HG02763 (cell line): ENCODE measurements around the gene COL23A1.
A peak's percentile ranks its signal among the peaks of the same experiment; 100 is the strongest.

Experiments used
- ATAC-seq: cut with Tn5 transposase; IDR thresholded peaks from one replicate; pipeline ENCODE4 v1.9.1; 2021; ENCODE audit warnings: mild to moderate bottlenecking, moderate library complexity; ENCODE audit not compliant: unreplicated experiment

The COL23A1 gene

DNA sequence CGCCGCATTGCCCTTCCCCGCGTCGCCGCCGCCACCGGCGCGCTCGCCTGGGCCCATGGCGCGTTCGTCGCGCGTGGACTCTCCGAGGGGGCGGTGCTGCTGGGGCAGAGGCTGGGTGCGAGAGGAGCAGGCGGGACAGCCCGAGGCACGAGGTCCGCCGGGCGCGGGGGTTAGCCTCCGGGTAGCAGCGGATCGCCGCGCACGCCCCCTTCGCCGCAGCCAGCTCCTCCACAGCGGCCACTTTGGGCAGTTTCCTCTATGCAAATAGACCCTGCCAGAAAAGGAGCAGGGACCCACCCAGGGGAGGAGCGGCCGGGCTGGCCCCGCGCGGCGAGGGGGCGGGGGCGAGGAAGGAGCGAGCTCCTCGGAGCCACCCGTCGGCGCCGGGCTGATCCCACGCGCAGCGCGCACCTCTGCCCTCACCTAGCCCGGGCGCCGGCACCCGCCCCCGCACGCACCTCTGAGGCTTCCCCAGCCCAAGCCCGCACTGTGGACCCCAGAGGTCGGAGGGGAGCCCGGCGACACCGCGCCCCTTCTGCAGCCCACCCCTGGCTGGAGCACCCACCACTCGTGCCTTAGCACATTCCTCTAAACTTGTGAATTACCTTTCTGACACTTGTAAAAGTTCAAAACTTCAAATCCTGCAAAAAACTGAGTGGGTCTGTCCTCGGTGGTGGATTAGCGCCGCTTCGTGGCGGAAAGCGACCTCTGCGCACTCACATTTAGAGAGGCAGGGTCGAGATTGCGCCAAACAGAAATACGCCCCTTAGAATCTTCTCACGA, at the start of gene COL23A1:
Gene COL23A1 (minus strand): TSS at position 253 of the 783 bp plus-strand sequence.
- ATAC-seq: no peak

DNA sequence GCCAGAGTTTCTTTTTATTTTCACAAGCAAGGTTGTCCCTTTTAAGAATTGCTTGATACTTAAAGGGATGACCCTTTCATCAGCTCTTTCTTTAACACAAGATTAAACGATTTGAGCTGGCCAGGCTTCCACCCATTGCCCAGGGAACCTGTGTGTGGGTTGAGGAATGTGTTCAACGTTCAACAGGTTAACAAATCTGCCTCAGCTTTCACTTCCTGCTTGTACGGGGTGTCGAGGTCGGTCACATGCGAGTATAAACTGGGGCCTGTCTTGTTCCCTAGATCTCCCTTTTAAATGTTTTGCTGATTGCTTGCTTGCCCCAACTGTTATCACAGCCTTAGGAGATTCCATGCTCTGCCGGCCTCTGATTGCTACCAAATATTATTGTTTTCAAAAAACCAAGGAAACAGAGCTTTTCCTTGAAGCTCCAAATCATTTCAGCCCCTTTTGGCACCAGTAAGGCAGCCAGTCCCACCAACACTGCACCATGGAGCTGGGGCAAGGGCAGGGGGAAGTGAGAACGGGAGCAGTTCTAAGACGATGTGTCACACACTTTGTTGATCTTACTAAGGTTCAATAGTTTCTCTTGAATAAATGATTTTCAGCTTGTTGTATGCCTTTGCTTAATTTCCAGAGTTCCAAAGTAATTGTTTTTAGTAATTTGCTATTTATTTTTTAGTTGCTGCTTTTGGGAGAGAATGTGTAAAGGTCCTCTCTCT, 47.3 kb upstream of the COL23A1 start:
- no peak for ATAC-seq

DNA sequence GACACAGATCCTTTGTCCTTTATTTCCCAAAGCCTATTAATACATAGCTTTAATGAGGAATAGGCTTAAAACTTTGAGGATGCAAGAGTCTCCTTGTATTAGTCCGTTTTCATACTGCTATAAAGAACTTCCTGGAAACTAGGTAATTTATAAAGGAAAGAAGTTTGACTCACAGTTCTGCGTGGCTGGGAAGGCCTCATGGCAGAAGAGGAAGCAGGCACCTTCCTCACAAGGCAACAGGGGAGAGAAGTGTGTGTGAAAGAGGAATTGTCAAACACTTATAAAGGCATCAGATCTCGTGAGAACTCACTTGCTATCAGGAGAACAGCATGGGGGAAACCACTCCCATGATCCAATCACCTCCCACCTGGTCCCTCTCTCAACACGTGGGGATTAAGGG, 42.1 kb upstream of the COL23A1 start:
- no peak for ATAC-seq

DNA sequence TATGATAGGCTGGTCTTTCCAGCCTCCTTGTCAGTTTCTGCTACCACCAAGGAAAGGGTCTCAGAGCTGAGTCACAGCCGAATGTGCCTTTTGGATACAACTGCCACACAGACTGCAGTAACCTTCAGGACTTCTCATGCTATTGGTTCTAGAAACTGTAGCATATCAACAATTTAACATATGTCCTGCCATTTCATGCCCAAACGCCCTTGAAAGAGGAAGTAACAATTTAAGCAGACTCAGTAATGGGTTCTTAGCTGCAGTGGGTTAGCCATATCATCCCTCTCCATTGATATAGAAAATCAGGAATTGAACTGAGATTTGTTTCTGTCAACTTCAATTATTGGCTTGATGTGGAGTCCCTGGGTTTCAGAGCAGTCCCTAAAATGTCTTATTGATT, 40.8 kb upstream of the COL23A1 start:
- no peak for ATAC-seq

DNA sequence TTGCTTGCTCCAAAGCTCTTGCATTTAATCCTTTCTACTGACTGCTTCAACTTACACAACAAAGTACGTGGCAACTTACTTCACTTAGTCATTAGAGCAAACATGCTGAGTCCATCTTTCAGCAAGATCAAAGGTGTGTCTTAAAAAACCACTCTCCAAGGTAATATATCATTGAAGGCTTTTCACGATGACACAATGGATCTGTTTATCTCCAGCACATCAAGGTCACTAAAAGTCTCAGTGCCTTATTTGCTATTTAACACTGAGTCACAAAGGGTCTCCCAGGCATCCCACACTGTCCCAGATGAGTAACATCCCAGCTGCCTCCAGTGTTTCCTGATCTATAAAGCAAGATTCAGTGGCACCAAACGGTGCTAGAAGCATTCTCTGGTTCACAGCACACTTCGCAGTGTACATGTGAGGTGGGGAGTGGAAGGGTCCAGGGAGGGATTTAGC, 40.3 kb upstream of the COL23A1 start:
- no peak for ATAC-seq

DNA sequence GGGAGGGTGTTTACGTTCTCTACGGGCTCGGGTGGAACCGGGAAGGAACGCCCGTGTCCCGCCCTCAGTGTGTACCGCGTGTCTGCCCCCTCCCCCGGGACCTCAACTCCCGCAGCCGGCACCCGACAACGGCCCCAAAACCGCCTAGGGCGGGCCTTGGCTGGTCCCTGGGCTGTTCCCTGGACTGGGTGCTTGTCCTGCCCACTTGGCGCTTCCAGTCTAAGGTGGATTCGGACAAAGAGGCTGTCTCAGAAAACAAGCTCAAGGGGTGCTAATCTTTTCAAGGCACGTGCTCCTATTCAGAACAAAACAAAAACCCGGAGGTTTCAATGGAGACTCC, 37.0 kb upstream of the COL23A1 start:
- no peak for ATAC-seq

DNA sequence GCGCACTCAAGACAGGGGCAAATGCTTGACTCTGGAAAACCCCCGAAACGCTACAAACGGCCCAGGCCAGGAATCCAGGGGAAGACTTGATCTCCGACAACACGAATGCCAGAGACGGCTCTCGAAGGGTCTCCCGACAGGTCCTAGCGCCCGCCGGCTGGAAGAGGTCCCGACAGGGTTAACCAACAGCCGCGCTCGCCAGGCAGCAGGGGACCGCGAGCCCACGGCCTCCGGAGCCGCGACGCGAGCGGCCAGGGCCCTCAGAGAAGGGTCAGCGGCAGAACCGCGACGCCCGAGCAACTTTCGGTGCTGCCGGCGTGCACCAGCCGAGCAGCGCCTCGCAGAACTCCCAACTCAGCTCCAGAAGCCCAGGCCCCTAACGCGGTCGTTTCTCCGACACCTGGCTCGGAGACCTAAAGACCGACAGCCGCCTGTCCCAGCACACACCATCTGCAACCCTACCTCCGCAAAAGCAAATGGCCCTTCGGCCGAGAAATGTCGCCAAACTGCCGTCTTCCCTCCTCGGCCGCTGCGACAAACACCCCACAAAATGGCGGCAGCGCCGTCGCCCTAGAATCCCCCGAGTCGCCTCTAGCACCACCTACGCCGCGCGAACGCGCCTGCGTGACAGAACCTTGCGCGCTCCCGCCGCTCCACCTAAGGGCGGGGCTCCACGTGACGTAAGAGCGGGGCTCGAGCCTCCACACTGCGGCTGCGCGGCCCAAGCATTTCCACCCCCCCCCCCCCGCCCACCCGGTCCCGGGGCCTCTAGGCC, 36.5 kb upstream of the COL23A1 start, which contains the start of gene CLK4:
Gene CLK4 (minus strand): TSS at position 567 of the 775 bp plus-strand sequence. CDS start 3,634 bp downstream, outside the sequence.
- ATAC-seq: peak; percentile 83

DNA sequence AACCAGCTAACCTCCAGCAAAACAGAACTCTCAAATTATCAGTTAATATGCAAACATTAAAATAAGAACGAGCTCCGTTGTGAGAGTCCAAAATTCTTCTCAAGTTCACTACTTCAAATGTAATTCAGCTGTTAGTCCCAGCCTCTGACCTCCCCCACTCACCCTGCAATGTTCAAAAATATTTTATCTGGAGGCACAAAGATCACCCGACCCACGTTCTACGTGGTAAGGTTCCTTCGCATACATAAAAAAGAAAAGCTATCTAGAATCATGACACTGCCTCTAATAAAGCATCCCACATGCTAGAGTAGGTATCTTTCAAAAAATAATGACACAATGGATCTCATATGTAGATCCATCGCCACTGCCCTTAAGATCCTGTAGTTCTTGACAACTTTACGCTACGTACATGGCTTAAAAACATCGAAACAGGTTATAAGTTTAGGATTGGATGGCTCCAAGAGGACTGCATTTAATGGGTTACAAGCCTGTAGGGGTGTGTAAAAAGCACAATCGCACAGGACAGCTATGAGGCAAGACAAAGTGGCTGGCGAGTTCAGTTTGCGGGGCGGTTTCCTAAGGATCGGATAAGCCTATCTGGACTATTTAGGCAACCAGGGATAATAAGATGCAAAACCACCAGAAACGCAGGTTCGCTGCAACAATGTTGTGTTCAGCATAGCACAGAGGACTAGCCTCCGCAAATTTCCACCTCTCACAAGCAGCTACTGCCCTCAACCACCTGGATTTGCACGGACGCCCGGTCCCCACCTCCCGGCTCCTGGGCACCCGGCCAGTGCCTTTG, 35.7 kb upstream of the COL23A1 start:
- peak; percentile 3 for ATAC-seq

DNA sequence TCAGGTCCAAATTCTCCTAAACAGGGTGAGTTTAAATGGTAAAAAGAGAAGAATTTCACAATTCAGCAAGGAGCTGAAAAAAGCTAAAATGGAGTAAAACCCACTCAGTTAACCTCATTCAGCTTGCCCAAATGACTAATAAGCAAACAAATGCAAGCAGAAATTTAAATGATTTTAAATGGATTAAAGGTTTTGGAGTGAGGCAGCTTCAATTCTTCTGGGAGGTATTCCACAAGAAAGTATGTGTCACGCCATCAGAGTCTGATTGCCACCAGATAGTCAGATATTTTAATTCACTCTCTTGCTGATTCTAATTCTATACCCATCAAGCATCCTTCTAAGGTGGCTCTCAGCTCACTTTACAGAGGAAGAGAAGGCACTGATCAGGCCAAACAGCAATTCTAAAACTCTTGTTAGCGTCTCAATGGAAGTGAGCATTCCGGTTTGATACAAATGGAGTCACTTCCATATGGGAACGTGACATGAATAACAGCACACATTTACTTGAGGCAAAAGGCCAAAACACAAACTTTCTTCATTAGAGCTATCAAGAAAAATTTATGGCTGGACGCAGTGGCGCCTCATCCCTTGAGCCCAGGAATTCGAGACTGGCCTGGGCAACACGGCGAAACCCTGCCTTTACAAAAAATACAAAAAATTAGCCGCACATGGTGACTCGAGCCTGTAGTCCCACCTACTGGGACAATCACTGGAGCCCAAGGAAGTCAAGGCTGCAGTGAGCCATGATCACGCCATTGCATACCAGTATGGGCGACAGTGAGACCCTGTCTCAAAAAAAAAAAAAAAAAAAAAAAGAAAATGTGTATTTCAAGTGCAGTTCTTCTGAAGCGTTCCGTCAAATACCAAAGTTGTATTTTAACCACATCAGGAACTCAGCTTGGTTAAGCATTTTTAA, 34.7 kb upstream of the COL23A1 start:
- no peak for ATAC-seq

DNA sequence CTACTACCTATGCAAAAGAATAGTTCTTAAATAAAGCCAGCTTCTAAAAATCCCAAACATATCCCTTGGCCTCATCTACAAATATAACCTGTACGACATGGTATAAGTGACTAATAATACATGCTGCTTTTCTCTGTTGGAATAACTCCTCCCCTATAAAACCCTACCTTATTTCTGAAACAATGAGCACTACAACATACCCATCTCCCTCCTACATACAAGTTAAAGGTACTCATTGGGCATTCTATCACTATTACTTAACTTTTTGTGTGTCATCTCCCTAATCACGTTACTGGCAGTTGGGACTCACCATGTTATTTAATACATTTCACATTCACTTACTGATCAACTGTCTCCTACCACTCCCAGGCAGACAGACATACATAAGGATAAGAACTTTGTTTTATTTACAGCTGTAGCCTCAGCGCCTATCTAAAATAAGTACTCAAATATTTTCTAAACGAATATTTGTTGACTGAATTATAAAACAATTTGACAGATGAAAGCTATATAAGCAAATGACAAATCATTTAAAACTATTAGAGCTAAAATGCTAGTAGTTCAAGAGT, 32.6 kb upstream of the COL23A1 start:
- ATAC-seq: no peak

DNA sequence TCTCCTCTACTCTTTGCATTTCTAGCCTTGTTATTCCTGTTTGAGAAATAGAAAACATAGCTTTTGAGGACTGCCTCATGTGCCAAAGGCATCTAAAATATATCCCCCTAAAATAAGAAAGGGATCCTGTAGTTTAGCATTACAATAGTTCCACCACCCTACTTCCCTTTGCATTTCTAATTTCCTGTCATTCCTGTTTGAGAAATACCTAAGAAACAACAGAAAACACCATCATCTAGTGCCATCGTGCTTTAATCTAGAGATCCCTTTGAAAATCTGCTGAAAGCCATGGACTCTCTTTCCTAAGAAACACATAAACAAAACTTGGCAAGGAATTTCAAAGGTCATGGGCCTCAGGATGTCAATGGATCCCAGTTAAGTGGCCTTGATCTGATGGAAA, 29.2 kb upstream of the COL23A1 start:
- ATAC-seq: no peak

DNA sequence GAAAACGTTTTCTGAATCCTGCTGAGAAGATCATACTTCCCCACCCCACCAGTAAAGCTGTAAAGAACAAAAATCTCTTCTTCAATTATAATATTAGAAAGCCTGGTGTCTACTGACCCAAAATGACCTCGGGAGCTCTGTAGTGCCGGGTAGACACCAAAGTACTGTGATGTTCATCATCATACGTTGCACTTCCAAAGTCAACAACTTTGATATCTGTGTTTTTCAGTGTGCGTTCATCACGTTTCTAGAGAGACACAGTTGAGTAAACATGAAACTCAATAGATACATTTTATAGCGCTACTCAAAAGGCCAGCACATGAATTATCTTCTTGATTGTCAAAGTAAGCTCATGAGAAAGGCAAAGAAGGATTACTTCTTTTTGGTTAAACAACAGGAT, 22.1 kb upstream of the COL23A1 start:
- no peak for ATAC-seq

DNA sequence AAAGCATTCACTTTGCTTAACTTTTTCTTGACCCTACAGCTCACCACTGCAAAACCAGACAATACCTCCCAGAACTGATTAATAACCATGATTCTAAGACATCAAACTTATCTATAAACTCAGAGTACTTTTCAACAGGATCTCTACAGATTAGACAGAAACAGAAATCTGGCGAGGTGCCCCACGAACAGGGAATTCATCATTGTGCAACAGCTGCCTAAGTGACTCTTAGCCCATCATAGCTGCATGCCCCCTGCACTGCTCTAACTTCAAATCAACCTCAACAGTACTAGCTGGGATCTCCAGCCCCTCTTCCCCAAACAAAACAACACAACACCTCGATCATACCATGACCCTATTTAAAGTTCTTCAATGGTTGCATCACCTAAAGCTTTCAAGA, 16.1 kb upstream of the COL23A1 start:
- ATAC-seq: no peak

DNA sequence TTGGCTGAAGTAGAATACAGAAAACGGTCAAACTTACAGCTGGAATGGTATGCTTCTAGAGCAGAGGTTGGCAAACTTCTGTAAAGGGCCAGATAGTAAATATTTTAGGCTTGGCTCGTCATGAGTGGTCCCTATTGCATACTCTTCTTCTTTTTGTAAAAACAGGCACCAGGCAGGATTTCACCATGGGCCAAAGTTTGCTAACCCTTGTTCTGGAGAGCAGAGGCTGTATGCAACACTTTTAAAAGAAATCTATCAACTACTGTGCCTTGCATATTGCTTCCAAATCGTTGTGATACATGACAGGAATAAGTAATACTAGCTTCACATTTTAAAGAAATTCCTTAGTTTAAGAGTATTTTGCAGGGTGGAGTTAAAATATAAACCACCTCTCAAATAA, 15.6 kb upstream of the COL23A1 start:
- ATAC-seq: no peak

DNA sequence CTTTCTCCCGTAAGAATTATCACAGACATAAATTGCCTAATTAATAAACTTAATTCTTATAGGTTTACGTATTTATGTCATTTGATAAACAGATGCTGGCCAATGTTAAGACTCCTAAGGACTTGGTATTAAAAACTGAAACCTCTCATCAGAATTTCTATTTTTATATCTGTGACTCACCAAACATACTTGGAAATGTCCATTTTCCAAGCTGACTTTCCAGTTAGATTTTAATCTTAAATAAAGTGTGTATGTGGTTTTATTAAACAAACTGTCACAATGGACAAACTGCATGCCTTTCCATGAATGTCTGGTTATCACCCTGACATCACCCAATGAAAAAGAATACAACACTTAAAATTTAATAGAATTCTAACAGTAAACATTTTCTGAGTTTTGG, 12.6 kb upstream of the COL23A1 start:
- ATAC-seq: no peak

DNA sequence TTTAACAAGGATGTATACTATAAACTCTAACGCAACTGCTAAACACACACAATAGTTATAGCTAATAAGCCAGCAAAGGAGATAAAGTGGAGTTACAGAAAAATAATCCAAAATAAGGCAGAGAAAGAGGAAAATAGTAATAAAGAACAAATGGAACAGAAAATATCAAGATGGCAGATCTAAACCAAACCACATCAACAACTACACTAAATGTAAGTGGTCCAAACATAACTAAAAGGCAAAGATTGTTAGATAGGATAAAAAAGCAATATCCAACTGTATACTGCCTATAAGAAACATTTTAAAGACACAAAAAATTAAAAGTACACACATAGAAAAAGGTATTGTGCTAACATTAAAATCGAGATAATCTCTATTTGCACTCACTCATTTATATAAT, 5.6 kb upstream of the COL23A1 start:
- ATAC-seq: no peak

DNA sequence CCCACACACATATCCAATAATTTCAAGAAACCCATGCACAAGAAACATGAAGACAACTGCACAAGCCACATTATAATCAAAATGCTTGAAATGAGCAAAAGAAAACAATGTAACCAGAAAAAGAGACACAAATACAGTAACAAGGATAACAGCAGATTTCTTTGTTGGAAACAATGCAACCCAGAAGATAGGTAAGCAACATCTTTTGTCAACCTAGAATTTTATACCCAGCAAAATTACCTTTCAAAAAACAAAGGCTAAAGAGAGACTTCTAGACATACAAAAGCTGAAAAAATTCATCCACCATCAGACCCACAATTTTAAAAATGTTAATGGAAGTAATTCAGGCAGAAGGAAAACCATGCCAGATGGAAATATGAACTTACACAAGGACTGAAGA, 5.0 kb upstream of the COL23A1 start:
- no peak for ATAC-seq

DNA sequence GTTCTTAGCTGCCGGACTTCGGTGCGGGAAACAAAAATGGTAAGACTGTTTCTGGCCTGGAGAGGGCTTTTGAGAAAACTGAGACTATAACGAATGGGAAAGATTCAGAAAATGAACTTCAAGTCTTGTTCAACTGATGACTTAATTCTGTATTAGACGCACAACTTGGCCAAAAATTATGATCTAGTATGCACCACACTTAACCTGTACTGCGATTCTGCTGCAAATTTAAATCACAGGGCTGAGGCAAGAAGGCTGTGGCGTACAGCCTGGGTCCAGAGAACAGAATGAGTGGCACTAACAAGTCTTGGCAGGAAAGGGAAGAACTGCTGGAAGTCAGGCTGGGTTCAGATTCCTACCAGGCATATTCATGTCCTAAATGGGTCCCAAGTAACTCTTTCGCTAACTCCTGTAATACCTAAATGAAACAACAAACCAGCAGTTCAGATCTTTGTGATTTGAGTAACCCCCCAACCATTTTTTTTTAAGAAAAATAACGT, 781 bp upstream of the COL23A1 start:
- ATAC-seq: no peak
